ENCODE data around the gene ASTN2.

GRCh38 chr9:116741086-116741740 is 673.6 kb downstream of the ASTN2 start:
- TF ChIP-seq, protein P1, sequence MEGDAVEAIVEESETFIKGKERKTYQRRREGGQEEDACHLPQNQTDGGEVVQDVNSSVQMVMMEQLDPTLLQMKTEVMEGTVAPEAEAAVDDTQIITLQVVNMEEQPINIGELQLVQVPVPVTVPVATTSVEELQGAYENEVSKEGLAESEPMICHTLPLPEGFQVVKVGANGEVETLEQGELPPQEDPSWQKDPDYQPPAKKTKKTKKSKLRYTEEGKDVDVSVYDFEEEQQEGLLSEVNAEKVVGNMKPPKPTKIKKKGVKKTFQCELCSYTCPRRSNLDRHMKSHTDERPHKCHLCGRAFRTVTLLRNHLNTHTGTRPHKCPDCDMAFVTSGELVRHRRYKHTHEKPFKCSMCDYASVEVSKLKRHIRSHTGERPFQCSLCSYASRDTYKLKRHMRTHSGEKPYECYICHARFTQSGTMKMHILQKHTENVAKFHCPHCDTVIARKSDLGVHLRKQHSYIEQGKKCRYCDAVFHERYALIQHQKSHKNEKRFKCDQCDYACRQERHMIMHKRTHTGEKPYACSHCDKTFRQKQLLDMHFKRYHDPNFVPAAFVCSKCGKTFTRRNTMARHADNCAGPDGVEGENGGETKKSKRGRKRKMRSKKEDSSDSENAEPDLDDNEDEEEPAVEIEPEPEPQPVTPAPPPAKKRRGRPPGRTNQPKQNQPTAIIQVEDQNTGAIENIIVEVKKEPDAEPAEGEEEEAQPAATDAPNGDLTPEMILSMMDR (IDR thresholded peaks at IDR 0.05; ENCODE audit: insufficient read depth, low read depth, low read length), result no peak
- TF ChIP-seq EZH2 (IDR thresholded peaks at IDR 0.05; ENCODE audit: insufficient read depth, low read length), result no peak
